Testis (tissue), 2 donors: ENCODE results near the gene NASP.

Source experiments
- CTCF ChIP-seq, 3 experiments: fragments of 450-650 bp in 2 of 3; fragments of 200-600 bp in 1 of 3; sonication (generic) in 1 of 3; IDR thresholded peaks; one replicate each; pipeline ENCODE4 v1.5.1; 2016 to 2019; ENCODE audit warnings: antibody characterized with exemption in 3 of 3, mild to moderate bottlenecking in 2 of 3, moderate library complexity in 1 of 3
- POLR2A ChIP-seq: fragments of 450-650 bp; IDR thresholded peaks from one replicate; pipeline ENCODE4 v1.6.1; 2017; ENCODE audit warnings: antibody characterized with exemption, mild to moderate bottlenecking, moderate library complexity

DNA sequence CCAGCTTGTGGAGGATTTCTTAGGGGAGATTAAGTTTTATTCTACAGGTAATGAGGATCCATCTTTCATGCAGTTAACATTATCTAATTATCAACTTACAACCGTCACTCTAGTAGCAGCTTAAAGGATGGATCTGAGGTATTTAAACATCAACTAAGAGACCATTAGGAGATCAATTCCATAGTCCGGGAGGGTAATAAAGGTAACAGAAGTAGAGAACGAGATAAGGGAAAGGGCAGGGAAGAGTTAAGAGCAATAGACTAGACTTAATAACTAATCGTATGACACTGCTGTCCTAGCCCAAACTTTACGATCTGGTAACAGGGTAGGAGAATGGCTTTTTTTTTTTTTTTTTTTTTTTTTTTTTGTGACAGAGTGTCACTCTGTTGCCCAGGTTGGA, 59.5 kb downstream of the NASP start:
- TF ChIP-seq CTCF (IDR thresholded peaks at IDR 0.05) = no peak
- no peak for TF ChIP-seq POLR2A
